IPS DF 6.9 (cell line): ENCODE results near the gene NRAP.

Experiments used
- DNase-seq: peaks from one replicate; pipeline ENCODE4 v3.0.0-alpha.2; 2013; ENCODE audit warnings: low read depth, low spot score
- H3K27ac ChIP-seq: one replicate; pipeline ENCODE4 v1.5.1; 2013; ENCODE audit warnings: low read length, control low read depth
- H3K27me3 ChIP-seq: 2 replicates; pipeline ENCODE4 v1.6.1; 2013; ENCODE audit warnings: mild to moderate bottlenecking, low read length; ENCODE audit not compliant: control insufficient read depth, insufficient read depth
- H3K36me3 ChIP-seq: 2 replicates; pipeline ENCODE4 v1.6.1; 2013; ENCODE audit warnings: low read length; ENCODE audit not compliant: control insufficient read depth, insufficient read depth
- H3K4me1 ChIP-seq: 2 replicates; pipeline ENCODE4 v1.6.1; 2013; ENCODE audit warnings: low read length; ENCODE audit not compliant: control insufficient read depth, insufficient read depth
- H3K4me3 ChIP-seq: 2 replicates; pipeline ENCODE4 v1.5.1; 2013; ENCODE audit warnings: mild to moderate bottlenecking, low read length
- H3K9me3 ChIP-seq: 2 replicates; pipeline ENCODE4 v1.6.1; 2013; ENCODE audit warnings: low read length, inconsistent platforms; ENCODE audit not compliant: control insufficient read depth, insufficient read depth
- WGBS: extraction: QIAGEN DNeasy Blood & Tissue Kit; methylation state at CpG from one replicate; pipeline ENCODE4 v1.1.7; 2013; ENCODE audit warnings: mixed read lengths, missing lambda C conversion rate; ENCODE audit not compliant: insufficient read length, insufficient coverage; 5-methylcytosine and 5-hydroxymethylcytosine counted together

The NRAP gene

GRCh38 chr10:113620936-113621335 lies 42.9 kb downstream of the NRAP start:
- Histone ChIP-seq H3K4me1 (peaks cover 3% of the 10 kb centered on the region; the same call in 1 of the 2 replicates), H3K27me3 (no peaks in the 10 kb centered on the region)

GRCh38 chr10:113620511-113620910 lies 43.3 kb downstream of the NRAP start:
- no peaks in the 10 kb centered on the region for H3K36me3 ChIP-seq
- H3K4me3 ChIP-seq = no peak overlapping the region
- H3K27ac ChIP-seq = no peak overlapping the region
- no peak for DNase-seq
- no CpG with 5 or more reads among the region's 8 CpGs for WGBS
- peaks cover 4% of the 10 kb centered on the region; the same call in 1 of the 2 replicates for H3K4me1 ChIP-seq
- H3K9me3 ChIP-seq = no peaks in the 10 kb centered on the region
- H3K27me3 ChIP-seq = no peaks in the 10 kb centered on the region

More at GRCh38 chr10:113620936-113621335, 42.9 kb downstream of the NRAP start:
- Histone ChIP-seq H3K4me3 (no peak overlapping the region), H3K36me3 (no peaks in the 10 kb centered on the region), H3K27ac (no peak overlapping the region), H3K9me3 (no peaks in the 10 kb centered on the region)
- WGBS = no CpG with 5 or more reads among the region's 9 CpGs
- no peak for DNase-seq

GRCh38 chr10:113619401-113619800 lies 44.4 kb downstream of the NRAP start:
- H3K9me3 ChIP-seq = no peaks in the 10 kb centered on the region
- H3K4me3 ChIP-seq = no peak overlapping the region
- DNase-seq = no peak
- WGBS = no CpG with 5 or more reads among the region's 1 CpG
- no peaks in the 10 kb centered on the region for H3K36me3 ChIP-seq
- H3K27ac ChIP-seq = no peak overlapping the region
- peaks cover 1% of the 10 kb centered on the region; the same call in 1 of the 2 replicates for H3K27me3 ChIP-seq
- peaks cover 8% of the 10 kb centered on the region; the same call in 1 of the 2 replicates for H3K4me1 ChIP-seq

- DNase-seq = no peak
- peaks cover 11% of the 10 kb centered on the region for H3K4me1 ChIP-seq
- H3K27ac ChIP-seq = no peak overlapping the region
- no peaks in the 10 kb centered on the region for H3K9me3 ChIP-seq
- no CpG with 5 or more reads among the region's 7 CpGs for WGBS
- peaks cover 1% of the 10 kb centered on the region; the same call in 1 of the 2 replicates for H3K27me3 ChIP-seq
- no peak overlapping the region for H3K4me3 ChIP-seq
- H3K36me3 ChIP-seq = no peaks in the 10 kb centered on the region
Measured at GRCh38 chr10:113618338-113618737, 45.5 kb downstream of the NRAP start.

- peaks cover 1% of the 10 kb centered on the region; the same call in 1 of the 2 replicates for H3K27me3 ChIP-seq
- WGBS = no CpG with 5 or more reads among the region's 7 CpGs
- no peaks in the 10 kb centered on the region for H3K9me3 ChIP-seq
- peaks cover 11% of the 10 kb centered on the region for H3K4me1 ChIP-seq
- no peaks in the 10 kb centered on the region for H3K36me3 ChIP-seq
- no peak for DNase-seq
- H3K4me3 ChIP-seq = no peak overlapping the region
- H3K27ac ChIP-seq = no peak overlapping the region
Measured at GRCh38 chr10:113617086-113617485, 46.8 kb downstream of the NRAP start.

- no peak overlapping the region for H3K4me3 ChIP-seq
- no peak for DNase-seq
- H3K9me3 ChIP-seq = no peaks in the 10 kb centered on the region
- no CpG with 5 or more reads among the region's 5 CpGs for WGBS
- no peak overlapping the region for H3K27ac ChIP-seq
- H3K27me3 ChIP-seq = peaks cover 1% of the 10 kb centered on the region; the same call in 1 of the 2 replicates
- peaks cover 10% of the 10 kb centered on the region for H3K4me1 ChIP-seq
- no peaks in the 10 kb centered on the region for H3K36me3 ChIP-seq
Measured at GRCh38 chr10:113616244-113617074, 47.4 kb downstream of the NRAP start.

- Histone ChIP-seq H3K27me3 (peaks cover 1% of the 10 kb centered on the region; the same call in 1 of the 2 replicates), H3K9me3 (no peaks in the 10 kb centered on the region), H3K4me3 (no peak overlapping the region), H3K36me3 (no peaks in the 10 kb centered on the region), H3K27ac (no peak overlapping the region), H3K4me1 (peaks cover 10% of the 10 kb centered on the region)
- no peak for DNase-seq
- no CpG with 5 or more reads among the region's 15 CpGs for WGBS
Measured at GRCh38 chr10:113613977-113614690, 49.7 kb downstream of the NRAP start.

GRCh38 chr10:113613427-113613826 lies 50.4 kb downstream of the NRAP start:
- WGBS = no CpG with 5 or more reads among the region's 2 CpGs
- H3K4me1 ChIP-seq = peaks cover 10% of the 10 kb centered on the region
- no peaks in the 10 kb centered on the region for H3K9me3 ChIP-seq
- H3K4me3 ChIP-seq = no peak overlapping the region
- no peak for DNase-seq
- H3K27ac ChIP-seq = no peak overlapping the region
- H3K27me3 ChIP-seq = peaks cover 1% of the 10 kb centered on the region; the same call in 1 of the 2 replicates
- no peaks in the 10 kb centered on the region for H3K36me3 ChIP-seq

- no CpG with 5 or more reads among the region's 3 CpGs for WGBS
Measured at GRCh38 chr10:113612154-113612553, 51.7 kb downstream of the NRAP start.

More at GRCh38 chr10:113612154-113612553, 51.7 kb downstream of the NRAP start:
- no peak for DNase-seq
- Histone ChIP-seq H3K4me1 (peaks cover 10% of the 10 kb centered on the region), H3K27me3 (peaks cover 1% of the 10 kb centered on the region; the same call in 1 of the 2 replicates), H3K27ac (no peak overlapping the region), H3K4me3 (no peak overlapping the region), H3K36me3 (no peaks in the 10 kb centered on the region), H3K9me3 (no peaks in the 10 kb centered on the region)
